Measurements from ENCODE around the gene HDAC5.
A peak's percentile ranks its signal among the peaks of the same experiment; 100 is the strongest.

Gene HDAC5

DNA sequence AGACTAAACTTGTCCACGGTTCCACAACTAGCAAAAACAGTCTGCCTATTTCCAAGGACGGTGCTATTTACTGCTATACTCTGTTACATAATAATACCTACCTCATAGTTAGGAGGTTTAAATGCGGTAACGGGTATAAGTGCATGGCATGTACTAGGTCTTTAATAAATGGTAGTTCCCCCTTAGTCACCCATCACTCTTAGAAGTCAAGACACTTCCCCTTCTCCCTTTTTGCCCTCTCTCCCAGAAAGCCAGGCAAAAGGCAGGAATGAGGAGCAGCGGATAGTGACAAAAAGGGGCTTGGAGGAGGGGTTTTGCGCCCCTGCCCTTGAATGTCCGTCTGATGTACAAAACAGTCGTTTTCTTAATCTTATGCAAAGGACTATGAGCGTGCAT is 55.9 kb downstream of the HDAC5 start:
- Histone ChIP-seq H3K4me3 (ENCODE audit: low read length in 2 of 2) (no peak overlapping the region), H3K9ac (ENCODE audit: low read depth in 1 of 2, low read length in 2 of 2) (no peak overlapping the region), H3K27me3 (ENCODE audit: control insufficient read depth in 2 of 2, insufficient read depth in 2 of 2, low read length in 2 of 2) (no peaks in the 10 kb centered on the region), H3K36me3 (ENCODE audit: control insufficient read depth in 2 of 2, insufficient read depth in 2 of 2, low read length in 2 of 2) (peaks cover 7 to 12% of the 10 kb centered on the region in 2 donors), H3K4me1 (ENCODE audit: control insufficient read depth in 2 of 2, insufficient read depth in 2 of 2, low read length in 2 of 2) (peaks cover 14 to 28% of the 10 kb centered on the region in 2 donors), H3K27ac (ENCODE audit: low read depth in 2 of 2, low read length in 2 of 2) (peak overlapping the region in 1 of 2 donors; percentile 91), H3K9me3 (ENCODE audit: control insufficient read depth in 2 of 2, low read length in 2 of 2) (no peaks in the 10 kb centered on the region)

DNA sequence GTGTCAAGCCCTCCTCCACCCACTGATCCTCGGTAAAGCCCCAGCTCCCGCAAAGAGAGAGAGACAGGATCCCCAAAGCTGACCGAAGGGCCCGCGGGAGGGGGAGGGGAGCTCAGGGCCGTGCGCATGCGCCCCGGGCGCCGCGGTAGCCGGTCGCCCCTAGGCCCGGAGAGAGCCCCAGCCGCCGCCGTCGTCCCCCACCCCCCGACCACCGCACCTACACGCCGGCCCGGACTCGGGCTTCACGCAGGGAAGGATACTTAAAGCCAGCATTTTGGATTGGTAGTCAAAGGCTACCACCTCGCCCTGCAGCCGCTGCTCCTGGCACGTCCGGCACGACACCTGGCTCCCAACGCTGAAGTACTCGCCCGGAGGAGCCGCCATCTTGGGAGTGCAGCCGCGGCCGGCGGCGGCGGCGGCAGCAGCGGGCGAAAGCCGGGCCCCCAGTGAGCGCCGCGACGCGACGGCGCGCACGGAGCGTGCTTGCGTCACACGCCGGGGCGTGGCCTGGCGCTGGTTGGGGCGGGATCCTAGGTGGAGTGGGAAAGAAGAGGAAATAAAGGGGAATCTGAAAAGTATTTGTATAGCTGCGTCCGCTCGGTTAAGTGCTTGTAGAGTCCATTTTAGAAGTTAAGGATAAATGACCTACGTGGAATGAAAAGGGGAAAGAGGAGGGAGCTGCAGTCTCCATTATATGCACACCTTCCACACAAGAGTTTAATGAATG is 57.1 kb downstream of the HDAC5 start, which contains the start of gene LSM12:
Gene LSM12, minus strand, starts transcription at position 468 of the 727 bp plus-strand sequence. Its CDS starts 84 bp downstream, at position 384.
- Histone ChIP-seq H3K9ac (ENCODE audit: low read depth in 1 of 2, low read length in 2 of 2) (peak within 1 kb of the TSS; percentile 82 to 84), H3K27me3 (ENCODE audit: control insufficient read depth in 2 of 2, insufficient read depth in 2 of 2, low read length in 2 of 2) (no peaks in the 10 kb centered on the region), H3K9me3 (ENCODE audit: control insufficient read depth in 2 of 2, low read length in 2 of 2) (no peaks in the 10 kb centered on the region), H3K4me3 (ENCODE audit: low read length in 2 of 2) (peak within 1 kb of the TSS; percentile 75 to 84), H3K27ac (ENCODE audit: low read depth in 2 of 2, low read length in 2 of 2) (peak within 1 kb of the TSS; percentile 91 to 93), H3K4me1 (ENCODE audit: control insufficient read depth in 2 of 2, insufficient read depth in 2 of 2, low read length in 2 of 2) (peaks cover 8 to 20% of the 10 kb centered on the region in 2 donors), H3K36me3 (ENCODE audit: control insufficient read depth in 2 of 2, insufficient read depth in 2 of 2, low read length in 2 of 2) (peaks cover 14 to 21% of the 10 kb centered on the region in 2 donors)

GRCh38 chr17:44065668-44066203 is 57.7 kb downstream of the HDAC5 start:
- peak overlapping the region; percentile 82 to 84 for H3K9ac ChIP-seq (ENCODE audit: low read depth in 1 of 2, low read length in 2 of 2)
- peaks cover 8 to 15% of the 10 kb centered on the region in 2 donors for H3K4me1 ChIP-seq (ENCODE audit: control insufficient read depth in 2 of 2, insufficient read depth in 2 of 2, low read length in 2 of 2)
- H3K4me3 ChIP-seq (ENCODE audit: low read length in 2 of 2) = peak overlapping the region; percentile 75 to 84
- no peaks in the 10 kb centered on the region for H3K9me3 ChIP-seq (ENCODE audit: control insufficient read depth in 2 of 2, low read length in 2 of 2)
- H3K27me3 ChIP-seq (ENCODE audit: control insufficient read depth in 2 of 2, insufficient read depth in 2 of 2, low read length in 2 of 2) = no peaks in the 10 kb centered on the region
- H3K27ac ChIP-seq (ENCODE audit: low read depth in 2 of 2, low read length in 2 of 2) = peak overlapping the region; percentile 91 to 93
- peaks cover 17 to 24% of the 10 kb centered on the region in 2 donors for H3K36me3 ChIP-seq (ENCODE audit: control insufficient read depth in 2 of 2, insufficient read depth in 2 of 2, low read length in 2 of 2)

DNA sequence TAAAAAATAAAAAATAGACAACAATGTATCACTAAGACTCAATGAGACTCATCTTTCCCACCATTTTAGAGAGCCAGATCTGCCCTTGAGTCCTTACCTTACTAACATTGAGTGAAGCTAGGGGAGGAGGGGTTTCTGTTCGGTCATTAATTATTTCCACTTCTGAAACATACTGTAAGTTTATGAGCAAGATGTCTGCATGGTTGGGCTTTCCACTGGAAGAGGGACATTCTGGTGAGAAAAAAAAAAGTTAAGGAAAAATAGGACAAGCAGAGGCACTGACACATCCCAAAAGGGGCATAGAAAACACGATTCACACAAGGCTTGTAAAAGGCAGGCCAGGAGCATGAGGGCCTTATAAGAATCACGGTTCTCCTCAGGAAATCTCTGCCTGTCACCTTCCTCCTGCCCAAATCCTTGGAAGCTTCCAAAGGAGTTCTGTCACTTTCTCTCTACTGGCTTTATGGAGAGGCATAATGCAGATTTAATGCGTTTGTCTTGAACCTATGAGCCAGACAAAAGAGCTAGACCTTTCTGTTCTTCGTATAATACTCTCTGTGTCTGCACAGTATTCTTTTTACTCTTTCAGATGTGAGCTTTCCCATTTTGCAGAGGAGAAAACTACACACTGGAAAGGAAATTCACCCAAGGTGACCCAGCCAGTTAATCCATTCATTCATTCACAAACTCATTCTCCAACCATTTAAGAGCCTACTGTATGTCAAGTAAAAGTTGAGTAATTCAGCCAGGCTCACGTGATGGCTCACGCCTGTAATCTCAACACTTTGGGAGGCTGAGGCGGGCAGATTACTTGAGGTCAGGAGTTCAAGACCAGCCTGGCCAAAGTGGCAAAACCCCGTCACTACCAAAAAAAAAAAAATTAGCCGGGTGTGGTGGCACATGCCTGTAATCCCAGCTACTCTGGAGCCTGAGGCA is 59.5 kb downstream of the HDAC5 start:
- Histone ChIP-seq H3K9ac (ENCODE audit: low read depth in 1 of 2, low read length in 2 of 2) (no peak overlapping the region), H3K4me1 (ENCODE audit: control insufficient read depth in 2 of 2, insufficient read depth in 2 of 2, low read length in 2 of 2) (peaks cover 3 to 10% of the 10 kb centered on the region in 2 donors), H3K9me3 (ENCODE audit: control insufficient read depth in 2 of 2, low read length in 2 of 2) (no peaks in the 10 kb centered on the region), H3K27ac (ENCODE audit: low read depth in 2 of 2, low read length in 2 of 2) (no peak overlapping the region), H3K27me3 (ENCODE audit: control insufficient read depth in 2 of 2, insufficient read depth in 2 of 2, low read length in 2 of 2) (no peaks in the 10 kb centered on the region), H3K36me3 (ENCODE audit: control insufficient read depth in 2 of 2, insufficient read depth in 2 of 2, low read length in 2 of 2) (peaks cover 22 to 31% of the 10 kb centered on the region in 2 donors), H3K4me3 (ENCODE audit: low read length in 2 of 2) (no peak overlapping the region)

GRCh38 chr17:44062871-44063270 is 60.6 kb downstream of the HDAC5 start:
- no peak overlapping the region for H3K27ac ChIP-seq (ENCODE audit: low read depth in 2 of 2, low read length in 2 of 2)
- no peaks in the 10 kb centered on the region for H3K27me3 ChIP-seq (ENCODE audit: control insufficient read depth in 2 of 2, insufficient read depth in 2 of 2, low read length in 2 of 2)
- peaks cover 3 to 10% of the 10 kb centered on the region in 2 donors for H3K4me1 ChIP-seq (ENCODE audit: control insufficient read depth in 2 of 2, insufficient read depth in 2 of 2, low read length in 2 of 2)
- H3K4me3 ChIP-seq (ENCODE audit: low read length in 2 of 2) = no peak overlapping the region
- no peak overlapping the region for H3K9ac ChIP-seq (ENCODE audit: low read depth in 1 of 2, low read length in 2 of 2)
- no peaks in the 10 kb centered on the region for H3K9me3 ChIP-seq (ENCODE audit: control insufficient read depth in 2 of 2, low read length in 2 of 2)
- H3K36me3 ChIP-seq (ENCODE audit: control insufficient read depth in 2 of 2, insufficient read depth in 2 of 2, low read length in 2 of 2) = peaks cover 22 to 33% of the 10 kb centered on the region in 2 donors

DNA sequence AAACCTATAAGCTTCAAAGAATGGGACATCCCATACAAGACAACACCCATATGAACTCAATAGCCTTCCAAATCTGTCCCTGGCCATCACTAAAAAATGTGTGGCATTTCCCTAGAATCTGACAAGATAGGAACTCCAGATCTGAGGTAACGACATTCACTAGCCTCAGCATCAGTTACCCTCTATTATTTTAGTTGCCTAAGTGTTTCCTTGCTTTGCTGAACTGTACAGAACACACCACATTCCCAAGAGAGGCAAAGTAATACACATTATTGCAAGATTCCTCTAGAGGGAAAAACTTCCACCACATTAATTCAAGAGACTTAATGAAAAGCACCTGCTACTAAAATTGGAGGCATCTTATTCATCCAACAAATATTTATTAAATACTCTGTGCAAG is 62.0 kb downstream of the HDAC5 start:
- no peaks in the 10 kb centered on the region for H3K9me3 ChIP-seq (ENCODE audit: control insufficient read depth in 2 of 2, low read length in 2 of 2)
- no peak overlapping the region for H3K4me3 ChIP-seq (ENCODE audit: low read length in 2 of 2)
- peaks cover 0 to 6% of the 10 kb centered on the region in 2 donors for H3K4me1 ChIP-seq (ENCODE audit: control insufficient read depth in 2 of 2, insufficient read depth in 2 of 2, low read length in 2 of 2)
- H3K27me3 ChIP-seq (ENCODE audit: control insufficient read depth in 2 of 2, insufficient read depth in 2 of 2, low read length in 2 of 2) = no peaks in the 10 kb centered on the region
- peaks cover 22 to 33% of the 10 kb centered on the region in 2 donors for H3K36me3 ChIP-seq (ENCODE audit: control insufficient read depth in 2 of 2, insufficient read depth in 2 of 2, low read length in 2 of 2)
- H3K27ac ChIP-seq (ENCODE audit: low read depth in 2 of 2, low read length in 2 of 2) = no peak overlapping the region
- no peak overlapping the region for H3K9ac ChIP-seq (ENCODE audit: low read depth in 1 of 2, low read length in 2 of 2)

GRCh38 chr17:44059101-44059892 is 64.1 kb downstream of the HDAC5 start:
- H3K36me3 ChIP-seq (ENCODE audit: control insufficient read depth in 2 of 2, insufficient read depth in 2 of 2, low read length in 2 of 2) = peaks cover 22 to 40% of the 10 kb centered on the region in 2 donors
- H3K27ac ChIP-seq (ENCODE audit: low read depth in 2 of 2, low read length in 2 of 2) = no peak overlapping the region
- no peaks in the 10 kb centered on the region for H3K4me1 ChIP-seq (ENCODE audit: control insufficient read depth in 2 of 2, insufficient read depth in 2 of 2, low read length in 2 of 2)
- H3K27me3 ChIP-seq (ENCODE audit: control insufficient read depth in 2 of 2, insufficient read depth in 2 of 2, low read length in 2 of 2) = no peaks in the 10 kb centered on the region
- H3K9ac ChIP-seq (ENCODE audit: low read depth in 1 of 2, low read length in 2 of 2) = no peak overlapping the region
- H3K9me3 ChIP-seq (ENCODE audit: control insufficient read depth in 2 of 2, low read length in 2 of 2) = no peaks in the 10 kb centered on the region
- H3K4me3 ChIP-seq (ENCODE audit: low read length in 2 of 2) = no peak overlapping the region

GRCh38 chr17:44053125-44053872 is 70.1 kb downstream of the HDAC5 start:
- Histone ChIP-seq H3K9ac (ENCODE audit: low read depth in 1 of 2, low read length in 2 of 2) (no peak overlapping the region), H3K27me3 (ENCODE audit: control insufficient read depth in 2 of 2, insufficient read depth in 2 of 2, low read length in 2 of 2) (no peaks in the 10 kb centered on the region), H3K27ac (ENCODE audit: low read depth in 2 of 2, low read length in 2 of 2) (no peak overlapping the region), H3K4me3 (ENCODE audit: low read length in 2 of 2) (no peak overlapping the region), H3K4me1 (ENCODE audit: control insufficient read depth in 2 of 2, insufficient read depth in 2 of 2, low read length in 2 of 2) (peaks cover 0 to 5% of the 10 kb centered on the region in 2 donors), H3K36me3 (ENCODE audit: control insufficient read depth in 2 of 2, insufficient read depth in 2 of 2, low read length in 2 of 2) (peaks cover 23 to 43% of the 10 kb centered on the region in 2 donors), H3K9me3 (ENCODE audit: control insufficient read depth in 2 of 2, low read length in 2 of 2) (no peaks in the 10 kb centered on the region)
